A549 (cell line): ENCODE data around the gene SPPL2C. TPM values are rescaled to one million over a fixed set of nuclear protein-coding genes. Genes with fewer than 3 reads are reported as not detected.

Experiments used
- ATAC-seq, 2 experiments: fragments of 200-7000 bp in 1 of 2; fragments of >200 bp in 1 of 2; cut with Nextera tagmentation in 1 of 2; cut with Tn5 transposase in 1 of 2; 3 replicates each; pipeline versions ENCODE4 v1.8.0 to v1.9.1; 2018 to 2020; ENCODE audit warnings: mild to moderate bottlenecking in 1 of 2, moderate library complexity in 1 of 2
- CTCF ChIA-PET: fragments of 300-600 bp; sonication (Branson Sonifier 250); formaldehyde crosslinking; extraction: SDS; loops from one replicate; lab custom pipeline; 2021; ENCODE audit warnings: antibody characterized with exemption, inconsistent platforms; lab: Yijun Ruan, JAX
- POLR2A ChIA-PET: fragments of 350-600 bp; formaldehyde crosslinking; extraction: SDS; loops from one replicate; lab custom pipeline; 2021; ENCODE audit warnings: antibody characterized with exemption, inconsistent platforms; lab: Yijun Ruan, JAX
- DNase-seq, 2 experiments: peaks; one replicate each; pipeline versions ENCODE4 v3.0.0 to v3.0.0-alpha.2; 2011 to 2016; ENCODE audit warnings: low read depth in 1 of 2, low spot score in 1 of 2
- FAIRE-seq: peaks from 2 replicates; lab custom pipeline; 2011; peaks lifted over from hg19 to GRCh38; lab: Jason Lieb, UNC
- H3K27ac ChIP-seq, 2 experiments: fragments of >200 bp; sonication (Bioruptor Twin); formaldehyde crosslinking; 3 replicates each; pipeline ENCODE4 v1.5.1; 2016 to 2017
- H3K4me1 ChIP-seq: fragments of >200 bp; sonication (Bioruptor Twin); formaldehyde crosslinking; 3 replicates; pipeline ENCODE4 v1.6.1; 2016
- H3K4me2 ChIP-seq: fragments of >200 bp; sonication (Bioruptor Twin); formaldehyde crosslinking; 3 replicates; pipeline ENCODE4 v1.6.1; 2016
- H3K4me3 ChIP-seq: fragments of >200 bp; sonication (Bioruptor Twin); formaldehyde crosslinking; 3 replicates; pipeline ENCODE4 v1.5.1; 2016
- H3K9me3 ChIP-seq: fragments of >200 bp; sonication (Bioruptor Twin); formaldehyde crosslinking; 3 replicates; pipeline ENCODE4 v1.6.1; 2016
- BHLHE40 ChIP-seq: IDR thresholded peaks from 2 replicates; pipeline ENCODE4 v1.6.1; 2012; ENCODE audit warnings: low read depth, low read length, inconsistent platforms
- CBX2 ChIP-seq: fragments of 200-600 bp; sonication (generic); IDR thresholded peaks from 2 replicates; pipeline ENCODE4 v1.6.1; 2016; ENCODE audit warnings: low read depth, mild to moderate bottlenecking, borderline replicate concordance
- CEBPB ChIP-seq, 2 experiments: fragments of >200 bp in 1 of 2; sonication (Bioruptor Twin) in 1 of 2; formaldehyde crosslinking in 1 of 2; IDR thresholded peaks; 2 replicates each; pipeline ENCODE4 v1.6.1; 2012 to 2016
- CHD4 ChIP-seq: fragments of 200-600 bp; sonication (generic); IDR thresholded peaks from 2 replicates; pipeline ENCODE4 v1.6.1; 2016; ENCODE audit warnings: antibody characterized with exemption, mild to moderate bottlenecking, borderline replicate concordance
- EHMT2 ChIP-seq: fragments of 200-600 bp; sonication (generic); IDR thresholded peaks from 2 replicates; pipeline ENCODE4 v1.6.1; 2016; ENCODE audit warnings: antibody characterized with exemption, low read depth, mild to moderate bottlenecking, moderate library complexity
- EP300 ChIP-seq, 2 experiments: fragments of >200 bp; sonication (Bioruptor Twin); formaldehyde crosslinking; IDR thresholded peaks; 2 replicates in 1 of 2; 3 replicates in 1 of 2; pipeline ENCODE4 v1.6.1; 2016 to 2017
- ESRRA ChIP-seq: fragments of 150-350 bp; IDR thresholded peaks from 2 replicates; pipeline ENCODE4 v1.6.1; 2014; ENCODE audit warnings: mild to moderate bottlenecking, low read length, borderline replicate concordance
- HEYL ChIP-seq: fragments of 250-450 bp; sonication (Bioruptor Pico); IDR thresholded peaks from 2 replicates; pipeline ENCODE4 v1.8.0; 2021; ENCODE audit warnings: mild to moderate bottlenecking, moderate library complexity
- HOXB13 ChIP-seq: fragments of 250-450 bp; sonication (Bioruptor Pico); IDR thresholded peaks from 2 replicates; pipeline ENCODE4 v1.5.0; 2020; ENCODE audit warnings: low read depth, mild to moderate bottlenecking, moderate library complexity
- HOXB5 ChIP-seq: fragments of 250-450 bp; sonication (Bioruptor Pico); IDR thresholded peaks from 2 replicates; pipeline ENCODE4 v1.5.0; 2020; ENCODE audit warnings: mild to moderate bottlenecking, moderate library complexity
- MYC ChIP-seq: IDR thresholded peaks from 2 replicates; pipeline ENCODE4 v1.6.1; 2012; ENCODE audit warnings: mild to moderate bottlenecking, inconsistent platforms, low read length, improper control_type of control experiment, borderline replicate concordance
- NFE2L2 ChIP-seq: fragments of 150-350 bp; conservative IDR thresholded peaks from 2 replicates; pipeline ENCODE4 v1.6.1; 2014; ENCODE audit warnings: low read length
- PHF8 ChIP-seq: fragments of 200-600 bp; sonication (generic); IDR thresholded peaks from 2 replicates; pipeline ENCODE4 v1.6.1; 2016; ENCODE audit warnings: low read depth, mild to moderate bottlenecking, antibody characterized with exemption, moderate library complexity, borderline replicate concordance
- RARB ChIP-seq: fragments of 250-450 bp; sonication (Bioruptor Pico); IDR thresholded peaks from 2 replicates; pipeline ENCODE4 v1.8.0; 2021; ENCODE audit warnings: mild to moderate bottlenecking, moderate library complexity
- SMC3 ChIP-seq: fragments of >200 bp; sonication (Bioruptor Twin); formaldehyde crosslinking; IDR thresholded peaks from 3 replicates; pipeline ENCODE4 v1.6.1; 2018; ENCODE audit warnings: inconsistent platforms
- ZSCAN20 ChIP-seq: fragments of 250-450 bp; sonication (Bioruptor Pico); IDR thresholded peaks from 2 replicates; pipeline ENCODE4 v1.8.0; 2022; ENCODE audit warnings: mild to moderate bottlenecking, moderate library complexity
- WGBS: methylation state at CpG from one replicate; pipeline ENCODE4 v1.1.6; 2017; ENCODE audit errors: missing lambda C conversion rate; 5-methylcytosine and 5-hydroxymethylcytosine counted together
- polyA plus RNA-seq, 4 experiments: library from polyadenylated mRNA; depleted of rRNA in 3 of 4; stranded (reverse); fragments of >200 nt; fragmentation: RNase III in 1 of 4; extraction: RNeasy Plus Mini Kit Qiagen cat#74134 plus additional on column Dnase treatment in 1 of 4; gene quantifications; 2 replicates in 3 of 4; 3 replicates in 1 of 4; pipeline ENCODE4 v1.2.3, GENCODE V29; 2011 to 2017
- TF ChIP-seq, protein P1 (sequence below): fragments of 150-350 bp; IDR thresholded peaks from 2 replicates; pipeline ENCODE4 v1.6.1; 2014; ENCODE audit warnings: low read depth, mild to moderate bottlenecking, low read length
- TF ChIP-seq, protein P2 (sequence below): fragments of 250-450 bp; sonication (Bioruptor Pico); IDR thresholded peaks from 2 replicates; pipeline ENCODE4 v1.5.0; 2021; ENCODE audit warnings: mild to moderate bottlenecking, moderate library complexity, borderline replicate concordance
- TF ChIP-seq, protein P3 (sequence below): fragments of 200-600 bp; sonication (generic); IDR thresholded peaks from 2 replicates; pipeline ENCODE4 v1.6.1; 2016; ENCODE audit warnings: antibody characterized with exemption, mild to moderate bottlenecking, moderate library complexity
- TF ChIP-seq, protein P4 (sequence below): IDR thresholded peaks from 2 replicates; pipeline ENCODE4 v1.6.1; 2012

The SPPL2C gene
- polyA plus RNA-seq, 2 of the 4 experiments (the other 2 are of a cell fraction), result not detected

DNA sequence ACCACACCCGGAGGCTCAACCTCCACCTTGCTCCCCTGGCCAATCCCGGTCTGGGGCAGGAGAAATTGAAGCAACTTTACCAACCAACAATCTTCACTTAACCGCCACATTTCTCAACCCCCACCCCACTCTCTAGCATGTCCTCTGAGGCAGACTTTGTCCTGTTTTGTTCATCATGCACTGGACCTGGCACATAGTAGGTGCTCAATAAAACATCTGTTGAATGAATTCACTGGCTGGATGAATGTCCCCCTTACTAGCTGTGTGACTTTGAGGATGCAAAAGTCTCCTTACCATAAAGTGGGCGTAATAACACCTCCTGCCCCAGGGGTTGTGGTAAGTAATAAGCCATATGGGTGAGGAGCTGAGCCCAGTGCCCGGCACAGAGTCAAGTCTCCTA, 5.8 kb downstream of the SPPL2C start:
- H3K4me3 ChIP-seq, result no peak overlapping the region
- 0 out of 3 replicates have a peak, but pooled peaks cover 2% of the 10 kb centered on the region for H3K4me1 ChIP-seq
- ATAC-seq (no peak), DNase-seq (no peak), FAIRE-seq (no peak)
- CTCF ChIA-PET, result interaction anchor here (0.6 to 14.4 kb wide), 11 partner anchors 11 to 211 kb away, joined by 3 to 225 read pairs (median 10); no protein-coding TSS in a partner anchor
- H3K27ac ChIP-seq, result no peak overlapping the region
- no peaks in the 10 kb centered on the region for H3K9me3 ChIP-seq
- TF ChIP-seq EP300 (IDR thresholded peaks at IDR 0.05) (no peak), ESRRA (no peak), CBX2 (no peak), PHF8 (no peak), BHLHE40 (no peak), NFE2L2 (no peak), HOXB13 (CRISPR knock-in tag) (no peak), EHMT2 (no peak), SMC3 (no peak), HOXB5 (no peak), CHD4 (no peak), RARB (no peak), MYC (no peak), HEYL (CRISPR knock-in tag) (no peak), CEBPB (IDR thresholded peaks at IDR 0.05) (no peak)
- TF ChIP-seq, protein P1, sequence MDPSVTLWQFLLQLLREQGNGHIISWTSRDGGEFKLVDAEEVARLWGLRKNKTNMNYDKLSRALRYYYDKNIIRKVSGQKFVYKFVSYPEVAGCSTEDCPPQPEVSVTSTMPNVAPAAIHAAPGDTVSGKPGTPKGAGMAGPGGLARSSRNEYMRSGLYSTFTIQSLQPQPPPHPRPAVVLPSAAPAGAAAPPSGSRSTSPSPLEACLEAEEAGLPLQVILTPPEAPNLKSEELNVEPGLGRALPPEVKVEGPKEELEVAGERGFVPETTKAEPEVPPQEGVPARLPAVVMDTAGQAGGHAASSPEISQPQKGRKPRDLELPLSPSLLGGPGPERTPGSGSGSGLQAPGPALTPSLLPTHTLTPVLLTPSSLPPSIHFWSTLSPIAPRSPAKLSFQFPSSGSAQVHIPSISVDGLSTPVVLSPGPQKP, result no peak
- TF ChIP-seq, protein P2, sequence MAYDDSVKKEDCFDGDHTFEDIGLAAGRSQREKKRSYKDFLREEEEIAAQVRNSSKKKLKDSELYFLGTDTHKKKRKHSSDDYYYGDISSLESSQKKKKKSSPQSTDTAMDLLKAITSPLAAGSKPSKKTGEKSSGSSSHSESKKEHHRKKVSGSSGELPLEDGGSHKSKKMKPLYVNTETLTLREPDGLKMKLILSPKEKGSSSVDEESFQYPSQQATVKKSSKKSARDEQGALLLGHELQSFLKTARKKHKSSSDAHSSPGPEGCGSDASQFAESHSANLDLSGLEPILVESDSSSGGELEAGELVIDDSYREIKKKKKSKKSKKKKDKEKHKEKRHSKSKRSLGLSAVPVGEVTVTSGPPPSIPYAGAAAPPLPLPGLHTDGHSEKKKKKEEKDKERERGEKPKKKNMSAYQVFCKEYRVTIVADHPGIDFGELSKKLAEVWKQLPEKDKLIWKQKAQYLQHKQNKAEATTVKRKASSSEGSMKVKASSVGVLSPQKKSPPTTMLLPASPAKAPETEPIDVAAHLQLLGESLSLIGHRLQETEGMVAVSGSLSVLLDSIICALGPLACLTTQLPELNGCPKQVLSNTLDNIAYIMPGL (CRISPR knock-in tag), result no peak
- TF ChIP-seq, protein P3, sequence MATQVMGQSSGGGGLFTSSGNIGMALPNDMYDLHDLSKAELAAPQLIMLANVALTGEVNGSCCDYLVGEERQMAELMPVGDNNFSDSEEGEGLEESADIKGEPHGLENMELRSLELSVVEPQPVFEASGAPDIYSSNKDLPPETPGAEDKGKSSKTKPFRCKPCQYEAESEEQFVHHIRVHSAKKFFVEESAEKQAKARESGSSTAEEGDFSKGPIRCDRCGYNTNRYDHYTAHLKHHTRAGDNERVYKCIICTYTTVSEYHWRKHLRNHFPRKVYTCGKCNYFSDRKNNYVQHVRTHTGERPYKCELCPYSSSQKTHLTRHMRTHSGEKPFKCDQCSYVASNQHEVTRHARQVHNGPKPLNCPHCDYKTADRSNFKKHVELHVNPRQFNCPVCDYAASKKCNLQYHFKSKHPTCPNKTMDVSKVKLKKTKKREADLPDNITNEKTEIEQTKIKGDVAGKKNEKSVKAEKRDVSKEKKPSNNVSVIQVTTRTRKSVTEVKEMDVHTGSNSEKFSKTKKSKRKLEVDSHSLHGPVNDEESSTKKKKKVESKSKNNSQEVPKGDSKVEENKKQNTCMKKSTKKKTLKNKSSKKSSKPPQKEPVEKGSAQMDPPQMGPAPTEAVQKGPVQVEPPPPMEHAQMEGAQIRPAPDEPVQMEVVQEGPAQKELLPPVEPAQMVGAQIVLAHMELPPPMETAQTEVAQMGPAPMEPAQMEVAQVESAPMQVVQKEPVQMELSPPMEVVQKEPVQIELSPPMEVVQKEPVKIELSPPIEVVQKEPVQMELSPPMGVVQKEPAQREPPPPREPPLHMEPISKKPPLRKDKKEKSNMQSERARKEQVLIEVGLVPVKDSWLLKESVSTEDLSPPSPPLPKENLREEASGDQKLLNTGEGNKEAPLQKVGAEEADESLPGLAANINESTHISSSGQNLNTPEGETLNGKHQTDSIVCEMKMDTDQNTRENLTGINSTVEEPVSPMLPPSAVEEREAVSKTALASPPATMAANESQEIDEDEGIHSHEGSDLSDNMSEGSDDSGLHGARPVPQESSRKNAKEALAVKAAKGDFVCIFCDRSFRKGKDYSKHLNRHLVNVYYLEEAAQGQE, result no peak
- TF ChIP-seq, protein P4, sequence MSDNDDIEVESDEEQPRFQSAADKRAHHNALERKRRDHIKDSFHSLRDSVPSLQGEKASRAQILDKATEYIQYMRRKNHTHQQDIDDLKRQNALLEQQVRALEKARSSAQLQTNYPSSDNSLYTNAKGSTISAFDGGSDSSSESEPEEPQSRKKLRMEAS, result no peak
- POLR2A ChIA-PET, result no interaction called here
- no peak overlapping the region for H3K4me2 ChIP-seq
- WGBS, result 46% methylated on average over 5 of the region's 5 CpGs

DNA sequence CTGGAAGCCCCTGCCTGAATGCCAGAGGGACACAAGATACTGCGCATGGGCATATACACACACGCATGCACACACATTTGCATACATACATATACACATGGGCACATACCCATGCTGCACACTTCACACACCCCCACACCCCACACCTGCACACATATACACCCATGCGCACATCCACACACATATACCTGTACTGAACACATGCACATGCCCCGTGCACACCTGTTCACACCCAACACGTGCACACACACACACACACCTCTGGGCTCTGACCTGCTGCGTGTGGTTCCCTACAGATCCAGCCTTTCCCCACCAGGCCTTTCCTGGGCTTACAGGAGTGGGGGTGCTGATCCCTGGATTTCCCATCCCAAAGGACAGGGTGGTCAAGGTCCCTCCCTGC, 6.3 kb downstream of the SPPL2C start:
- Histone ChIP-seq H3K9me3 (no peaks in the 10 kb centered on the region), H3K4me2 (no peak overlapping the region), H3K4me1 (0 out of 3 replicates have a peak, but pooled peaks cover 2% of the 10 kb centered on the region), H3K27ac (no peak overlapping the region), H3K4me3 (no peak overlapping the region)
- DNase-seq (no peak), FAIRE-seq (no peak), ATAC-seq (no peak; a peak in 1 of 6 replicates)
- ChIA-PET POLR2A (no interaction called here), CTCF (interaction anchor here (0.8 to 14.4 kb wide), 18 partner anchors 7 to 716 kb away, joined by 3 to 225 read pairs (median 12); partner anchors contain the start of genes ACBD4 and SPPL2C)
- TF ChIP-seq ZSCAN20 (no peak), HEYL (CRISPR knock-in tag) (no peak)
- 54% methylated on average over 6 of the region's 6 CpGs for WGBS
